Muscle of leg (tissue), 11 donors: ENCODE measurements around the gene NOG. TPM values are rescaled to one million over a fixed set of nuclear protein-coding genes. Genes with fewer than 3 reads are reported as not detected.

Experiments used
- DNase-seq: peaks from one replicate; pipeline ENCODE4 v3.0.0; 2013
- H3K27ac ChIP-seq: one replicate; pipeline ENCODE4 v1.5.1; 2013; ENCODE audit warnings: mild to moderate bottlenecking, low read length, control low read depth
- H3K27me3 ChIP-seq: one replicate; pipeline ENCODE4 v1.6.1; 2013; ENCODE audit warnings: low read length; ENCODE audit not compliant: control insufficient read depth, insufficient read depth
- H3K36me3 ChIP-seq: one replicate; pipeline ENCODE4 v1.6.1; 2013; ENCODE audit warnings: low read length; ENCODE audit not compliant: control insufficient read depth, insufficient read depth
- H3K4me1 ChIP-seq: one replicate; pipeline ENCODE4 v1.6.1; 2013; ENCODE audit warnings: low read length; ENCODE audit not compliant: control insufficient read depth, insufficient read depth
- H3K4me3 ChIP-seq: one replicate; pipeline ENCODE4 v1.5.1; 2013; ENCODE audit warnings: low read length, control low read depth
- H3K9me3 ChIP-seq: replicated peaks from 2 replicates; pipeline ENCODE4 v1.6.1; 2013; ENCODE audit warnings: low read depth, low read length; ENCODE audit not compliant: control insufficient read depth
- WGBS: methylation state at CpG from one replicate; pipeline ENCODE4 v1.1.5; 2013; ENCODE audit warnings: missing lambda C conversion rate; ENCODE audit not compliant: insufficient coverage; 5-methylcytosine and 5-hydroxymethylcytosine counted together
- polyA plus RNA-seq, 8 donors: library from polyadenylated mRNA; unstranded; fragments of 120-200 nt; gene quantifications; one replicate each; pipeline versions ENCODE4 v1.2.1 to v1.2.3, GENCODE V29; 2013; ENCODE audit warnings: inconsistent platforms in 1 of 8, low replicate concordance in 1 of 8; ENCODE audit not compliant: insufficient read length in 8 of 8, insufficient read depth in 1 of 8
- total RNA-seq: library from RNA; stranded (reverse); fragments of 120-200 nt; gene quantifications from one replicate; pipeline ENCODE4 v1.2.4, GENCODE V29; 2013

NOG gene
- total and polyA plus RNA-seq, 9 donors = 3.9 to 6.7 (median 4.4) TPM

GRCh38 chr17:56629531-56630075 lies 36.1 kb downstream of the NOG start:
- Histone ChIP-seq H3K4me3 (no peak overlapping the region), H3K27ac (no peak overlapping the region), H3K4me1 (peaks cover 3% of the 10 kb centered on the region), H3K27me3 (peaks cover 3% of the 10 kb centered on the region), H3K9me3 (no peaks in the 10 kb centered on the region), H3K36me3 (no peaks in the 10 kb centered on the region)
- WGBS = 12% methylated on average over 6 of the region's 7 CpGs
- DNase-seq = peak; percentile 38

DNA sequence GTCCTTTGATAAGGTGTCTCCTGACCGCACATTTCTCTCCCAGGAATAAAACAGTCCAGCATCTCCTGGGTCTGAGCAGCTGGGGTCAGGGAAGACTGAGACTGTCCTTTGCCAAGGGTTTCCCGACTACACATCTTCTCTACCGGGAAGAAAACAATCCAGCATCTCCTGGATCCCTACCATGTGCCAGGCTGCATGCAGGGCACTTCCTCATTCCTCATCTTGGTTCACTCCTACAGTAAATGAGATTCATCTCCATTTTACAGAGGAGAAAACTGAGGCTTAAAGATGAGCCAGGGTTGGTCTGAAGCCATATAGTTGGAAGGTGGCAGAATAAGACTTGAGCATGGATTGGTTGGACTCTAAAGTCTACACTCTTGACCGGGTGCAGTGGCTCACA lies 36.7 kb downstream of the NOG start:
- H3K4me3 ChIP-seq = no peak overlapping the region
- WGBS = 85% methylated on average over 2 of the region's 4 CpGs
- no peak for DNase-seq
- no peaks in the 10 kb centered on the region for H3K9me3 ChIP-seq
- no peaks in the 10 kb centered on the region for H3K36me3 ChIP-seq
- peaks cover 3% of the 10 kb centered on the region for H3K4me1 ChIP-seq
- H3K27me3 ChIP-seq = peaks cover 3% of the 10 kb centered on the region
- no peak overlapping the region for H3K27ac ChIP-seq

- Histone ChIP-seq H3K4me3 (no peak overlapping the region), H3K36me3 (no peaks in the 10 kb centered on the region), H3K9me3 (no peaks in the 10 kb centered on the region), H3K27me3 (peaks cover 6% of the 10 kb centered on the region), H3K27ac (no peak overlapping the region), H3K4me1 (peaks cover 12% of the 10 kb centered on the region)
- WGBS = 83% methylated on average over 1 of the region's 4 CpGs
- DNase-seq = no peak
Observed at GRCh38 chr17:56633681-56634080, 40.2 kb downstream of the NOG start.

DNA sequence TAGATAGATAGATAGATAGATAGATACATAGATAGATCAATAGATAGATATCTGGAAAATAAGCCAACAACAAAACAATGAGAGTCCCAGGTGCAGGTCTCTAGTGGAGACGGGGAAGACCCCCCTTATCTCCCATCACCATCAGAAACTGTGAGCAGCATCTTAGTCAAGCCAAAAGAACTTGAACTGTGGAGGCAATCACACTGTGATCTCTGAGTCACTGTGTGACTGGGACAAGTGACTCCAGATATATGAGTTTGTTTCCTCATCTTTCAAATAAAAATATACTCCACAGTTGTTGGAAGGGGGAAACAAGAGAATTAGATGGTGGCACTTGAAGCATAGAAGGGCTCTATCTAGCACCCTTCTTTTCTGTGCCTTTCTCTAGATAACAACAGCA lies 42.1 kb downstream of the NOG start:
- H3K27me3 ChIP-seq = peaks cover 6% of the 10 kb centered on the region
- no peak overlapping the region for H3K27ac ChIP-seq
- peaks cover 12% of the 10 kb centered on the region for H3K4me1 ChIP-seq
- no peak for DNase-seq
- H3K9me3 ChIP-seq = no peaks in the 10 kb centered on the region
- no CpG with 5 or more reads among the region's 1 CpG for WGBS
- no peak overlapping the region for H3K4me3 ChIP-seq
- H3K36me3 ChIP-seq = no peaks in the 10 kb centered on the region

DNA sequence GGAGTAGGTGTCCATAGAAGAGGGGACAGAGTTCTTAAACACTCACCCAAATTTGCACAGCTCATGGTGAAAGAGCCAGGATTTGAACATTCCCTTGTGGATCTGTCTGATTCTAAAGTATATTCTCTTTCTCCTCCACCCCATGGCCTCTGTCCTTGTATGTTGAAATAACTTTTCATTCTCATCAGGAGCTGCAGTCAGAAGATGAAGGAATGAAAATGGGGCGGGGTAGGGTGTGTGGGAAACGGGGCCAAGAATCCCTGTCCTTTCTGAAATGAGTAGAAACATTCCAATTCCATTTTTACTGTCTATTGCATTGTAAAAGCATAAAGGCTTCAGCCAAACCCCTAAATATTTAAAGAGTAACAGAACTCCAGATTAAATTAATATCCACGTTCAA lies 42.8 kb downstream of the NOG start:
- no peak overlapping the region for H3K4me3 ChIP-seq
- H3K27me3 ChIP-seq = peaks cover 6% of the 10 kb centered on the region
- H3K9me3 ChIP-seq = no peaks in the 10 kb centered on the region
- H3K27ac ChIP-seq = no peak overlapping the region
- no peak for DNase-seq
- H3K36me3 ChIP-seq = no peaks in the 10 kb centered on the region
- WGBS = no CpG with 5 or more reads among the region's 3 CpGs
- peaks cover 12% of the 10 kb centered on the region for H3K4me1 ChIP-seq

DNA sequence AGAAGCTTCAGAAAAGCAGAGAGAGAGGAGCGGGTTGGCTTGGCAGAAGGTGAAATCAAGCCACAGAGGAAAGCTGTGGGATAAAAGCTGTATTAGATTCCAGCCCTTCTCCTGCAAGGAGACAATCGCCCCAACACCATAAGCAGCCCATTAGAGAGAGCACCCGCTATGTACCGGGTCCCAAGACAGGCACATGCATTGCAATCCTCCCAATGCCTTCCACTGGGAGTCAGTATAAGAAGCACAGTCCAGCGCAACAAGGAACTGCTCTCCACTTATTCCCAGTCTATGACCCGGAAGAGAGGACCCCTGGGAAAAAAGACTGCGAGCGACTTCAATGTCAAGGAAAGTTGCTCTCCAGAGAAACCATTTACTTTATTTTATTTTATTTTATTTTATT lies 43.8 kb downstream of the NOG start:
- Histone ChIP-seq H3K36me3 (no peaks in the 10 kb centered on the region), H3K9me3 (no peaks in the 10 kb centered on the region), H3K4me3 (no peak overlapping the region), H3K27me3 (peaks cover 3% of the 10 kb centered on the region), H3K4me1 (peaks cover 12% of the 10 kb centered on the region), H3K27ac (no peak overlapping the region)
- 63% methylated on average over 3 of the region's 8 CpGs for WGBS
- no peak for DNase-seq

GRCh38 chr17:56638591-56639051 lies 45.1 kb downstream of the NOG start:
- peaks cover 12% of the 10 kb centered on the region for H3K4me1 ChIP-seq
- DNase-seq = peak; percentile 37
- 7% methylated on average over 8 of the region's 11 CpGs for WGBS

DNA sequence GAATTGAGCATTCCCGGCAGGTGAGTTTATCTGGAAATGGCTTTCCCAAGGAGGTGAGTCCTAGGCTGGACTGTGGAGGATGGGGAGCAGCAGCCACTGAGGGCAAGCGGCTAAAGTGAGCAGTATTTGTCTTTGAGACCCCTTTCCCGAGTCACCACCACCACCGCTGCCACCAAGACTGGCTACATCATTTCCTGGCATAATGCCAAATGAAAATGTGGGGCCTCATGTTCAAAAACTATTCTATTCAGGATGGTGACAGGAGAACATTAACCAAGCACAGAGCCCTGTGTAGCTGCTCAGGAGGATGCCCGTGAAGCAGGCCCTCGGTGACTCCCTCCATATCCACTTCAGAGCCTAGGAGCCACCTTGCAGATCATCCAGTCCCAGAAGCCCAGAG lies 46.0 kb downstream of the NOG start:
- no peak overlapping the region for H3K27ac ChIP-seq
- DNase-seq = no peak
- no peaks in the 10 kb centered on the region for H3K9me3 ChIP-seq
- H3K4me3 ChIP-seq = no peak overlapping the region
- no peaks in the 10 kb centered on the region for H3K36me3 ChIP-seq
- H3K4me1 ChIP-seq = peaks cover 15% of the 10 kb centered on the region
- WGBS = 76% methylated on average over 4 of the region's 6 CpGs
- peaks cover 3% of the 10 kb centered on the region for H3K27me3 ChIP-seq

More at GRCh38 chr17:56638591-56639051, 45.1 kb downstream of the NOG start:
- H3K4me3 ChIP-seq = no peak overlapping the region
- no peaks in the 10 kb centered on the region for H3K9me3 ChIP-seq
- no peaks in the 10 kb centered on the region for H3K36me3 ChIP-seq
- H3K27me3 ChIP-seq = peaks cover 3% of the 10 kb centered on the region
- no peak overlapping the region for H3K27ac ChIP-seq

GRCh38 chr17:56640116-56640515 lies 46.6 kb downstream of the NOG start:
- Histone ChIP-seq H3K9me3 (no peaks in the 10 kb centered on the region), H3K4me1 (peaks cover 19% of the 10 kb centered on the region), H3K27ac (no peak overlapping the region), H3K27me3 (peaks cover 3% of the 10 kb centered on the region), H3K4me3 (no peak overlapping the region), H3K36me3 (no peaks in the 10 kb centered on the region)
- DNase-seq = no peak
- WGBS = 67% methylated on average over 2 of the region's 4 CpGs

- H3K4me3 ChIP-seq = no peak overlapping the region
- no peak for DNase-seq
- H3K4me1 ChIP-seq = peaks cover 20% of the 10 kb centered on the region
- no peaks in the 10 kb centered on the region for H3K9me3 ChIP-seq
- H3K27me3 ChIP-seq = peaks cover 3% of the 10 kb centered on the region
- H3K27ac ChIP-seq = no peak overlapping the region
- no peaks in the 10 kb centered on the region for H3K36me3 ChIP-seq
Observed at GRCh38 chr17:56641373-56641772, 47.9 kb downstream of the NOG start.

DNA sequence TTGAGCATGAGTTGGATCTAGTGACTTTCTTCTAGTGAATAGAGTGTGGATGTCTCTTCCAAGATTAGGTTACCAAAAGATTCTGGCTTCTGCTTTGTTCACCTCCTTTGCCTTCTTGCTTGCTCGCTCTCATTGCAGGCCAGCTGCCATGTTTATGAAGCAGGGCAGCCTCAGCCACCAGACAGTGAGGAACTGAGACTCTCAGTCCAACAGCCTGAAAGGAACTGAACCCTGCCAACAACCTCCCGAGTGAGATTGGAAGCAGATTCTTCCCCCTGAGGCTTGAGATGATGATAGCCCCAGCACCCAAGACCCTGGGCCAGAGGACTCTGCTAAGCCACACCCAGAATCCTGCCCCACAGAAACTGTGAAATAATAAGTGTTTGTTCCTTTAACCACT lies 48.4 kb downstream of the NOG start:
- WGBS = 66% methylated on average over 2 of the region's 2 CpGs
- no peaks in the 10 kb centered on the region for H3K9me3 ChIP-seq

More for the DNA sequence above, 48.4 kb downstream of the NOG start:
- DNase-seq = no peak
- H3K27ac ChIP-seq = no peak overlapping the region
- H3K4me3 ChIP-seq = no peak overlapping the region
- peaks cover 20% of the 10 kb centered on the region for H3K4me1 ChIP-seq
- peaks cover 3% of the 10 kb centered on the region for H3K27me3 ChIP-seq
- H3K36me3 ChIP-seq = no peaks in the 10 kb centered on the region
